HepG2 (cell line): ENCODE measurements around the gene PRPSAP2. TPM values are rescaled to one million over a fixed set of nuclear protein-coding genes. Genes with fewer than 3 reads are reported as not detected.

Experiments used
- ATAC-seq: fragments of 200-7000 bp; cut with Tn5 transposase; 3 replicates; pipeline ENCODE4 v1.9.1; 2020; ENCODE audit warnings: mild to moderate bottlenecking, moderate library complexity
- BruUV-seq: library from RNA; stranded (reverse); fragments of 400-500 nt; replicated peaks from 2 replicates; lab custom pipeline; 2021; lab: Mats Ljungman, UMichigan
- CTCF ChIA-PET: fragments of 300-600 bp; formaldehyde crosslinking; extraction: SDS; loops from one replicate; lab custom pipeline; 2021; ENCODE audit warnings: low total read pairs, inconsistent platforms, low intra/inter-chr PET ratio; lab: Yijun Ruan, JAX
- POLR2A ChIA-PET: fragments of 350-600 bp; sonication (Branson Sonifier 250); formaldehyde crosslinking; loops from one replicate; lab custom pipeline; 2020; ENCODE audit warnings: antibody characterized with exemption, inconsistent platforms; lab: Yijun Ruan, JAX
- DNase-seq: peaks from one replicate; pipeline ENCODE4 v3.0.0-alpha.2; 2015; ENCODE audit warnings: low spot score
- FAIRE-seq: peaks from 3 replicates; lab custom pipeline; 2011; peaks lifted over from hg19 to GRCh38; lab: Jason Lieb, UNC
- H2AFZ ChIP-seq: one replicate; pipeline ENCODE4 v1.6.1; 2011; ENCODE audit warnings: low read length, inconsistent platforms
- H3K27ac ChIP-seq: fragments of 300-600 bp; 3 replicates; pipeline ENCODE4 v1.8.0; 2011; ENCODE audit warnings: mixed run types, mild to moderate bottlenecking, mixed read lengths, low read length, inconsistent platforms; ENCODE audit not compliant: insufficient read depth; ENCODE audit errors: extremely low read length
- H3K27me3 ChIP-seq, 2 experiments: fragments of 200-600 bp in 1 of 2; 2 replicates in 1 of 2; 3 replicates in 1 of 2; pipeline versions ENCODE4 v1.6.0 to v1.8.0; 2011; ENCODE audit warnings: low read length in 2 of 2, mild to moderate bottlenecking in 2 of 2, moderate library complexity in 2 of 2, inconsistent platforms in 1 of 2; ENCODE audit not compliant: insufficient read depth in 2 of 2, control insufficient read depth in 1 of 2
- H3K36me3 ChIP-seq, 2 experiments: fragments of 200-600 bp in 1 of 2; replicated peaks in 1 of 2; 2 replicates in 1 of 2; 3 replicates in 1 of 2; pipeline versions ENCODE4 v1.5.1 to v1.8.0; 2011; ENCODE audit warnings: low read length in 2 of 2, inconsistent platforms in 1 of 2; ENCODE audit not compliant: insufficient read depth in 2 of 2, control insufficient read depth in 1 of 2
- H3K4me1 ChIP-seq: 2 replicates; pipeline ENCODE4 v1.5.1; 2012; ENCODE audit warnings: low read length, inconsistent platforms; ENCODE audit not compliant: insufficient read depth
- H3K4me2 ChIP-seq: 2 replicates; pipeline ENCODE4 v1.6.0; 2011; ENCODE audit warnings: low read depth, low read length, inconsistent platforms
- H3K4me3 ChIP-seq, 3 experiments: fragments of 200-600 bp in 1 of 3; sonication (generic), shearing (Covaris generic) in 1 of 3; replicated peaks in 1 of 3; 2 replicates each; pipeline ENCODE4 v1.5.1; 2011 to 2016; ENCODE audit warnings: low read length in 3 of 3, inconsistent platforms in 2 of 3, low read depth in 2 of 3, mild to moderate bottlenecking in 2 of 3, control low read depth in 1 of 3, mixed read lengths in 1 of 3; ENCODE audit not compliant: insufficient read depth in 1 of 3
- H3K79me2 ChIP-seq: one replicate; pipeline ENCODE4 v1.6.1; 2011; ENCODE audit warnings: low read length, inconsistent platforms; ENCODE audit not compliant: insufficient read depth
- H3K9ac ChIP-seq: 2 replicates; pipeline ENCODE4 v1.6.0; 2011; ENCODE audit warnings: mild to moderate bottlenecking, low read depth, low read length, inconsistent platforms; ENCODE audit not compliant: insufficient read depth
- H3K9me3 ChIP-seq: 2 replicates; pipeline ENCODE4 v1.5.1; 2012; ENCODE audit warnings: mild to moderate bottlenecking, low read length
- H4K20me1 ChIP-seq: 2 replicates; pipeline ENCODE4 v1.6.0; 2011; ENCODE audit warnings: inconsistent platforms, mild to moderate bottlenecking, low read length, moderate library complexity; ENCODE audit not compliant: insufficient read depth
- CEBPB ChIP-seq: IDR thresholded peaks from 2 replicates; pipeline ENCODE4 v1.6.1; 2011; ENCODE audit warnings: low read depth, low read length, improper control_type of control experiment, borderline replicate concordance
- E2F2 ChIP-seq: sonication (generic); formaldehyde crosslinking; IDR thresholded peaks from 2 replicates; pipeline ENCODE4 v1.4.0; 2020; ENCODE audit warnings: missing genetic modification reagents, borderline replicate concordance
- GABPA ChIP-seq, 2 experiments: IDR thresholded peaks; 2 replicates each; pipeline ENCODE4 v1.6.1; 2011 to 2016; ENCODE audit warnings: low read depth in 2 of 2, low read length in 1 of 2, missing biosample characterization in 1 of 2, missing genetic modification characterization in 1 of 2
- GPBP1L1 ChIP-seq: sonication (generic); formaldehyde crosslinking; IDR thresholded peaks from 2 replicates; pipeline ENCODE4 v1.5.0; 2020; ENCODE audit warnings: mild to moderate bottlenecking, missing genetic modification reagents
- TRAFD1 ChIP-seq: sonication (generic); formaldehyde crosslinking; IDR thresholded peaks from 2 replicates; pipeline ENCODE4 v1.5.1; 2020; ENCODE audit warnings: missing genetic modification reagents, mild to moderate bottlenecking, borderline replicate concordance
- ZBTB39 ChIP-seq: sonication (generic); formaldehyde crosslinking; IDR thresholded peaks from 2 replicates; pipeline ENCODE4 v1.5.0; 2020; ENCODE audit warnings: missing genetic modification reagents
- ZNF543 ChIP-seq: sonication (generic); formaldehyde crosslinking; IDR thresholded peaks from 2 replicates; pipeline ENCODE4 v1.4.0; 2020; ENCODE audit warnings: mild to moderate bottlenecking, missing genetic modification reagents
- ZNF567 ChIP-seq: sonication (generic); formaldehyde crosslinking; IDR thresholded peaks from 2 replicates; pipeline ENCODE4 v1.8.1; 2023; ENCODE audit warnings: mild to moderate bottlenecking, missing genetic modification reagents, borderline replicate concordance
- ZNF720 ChIP-seq: sonication (generic); formaldehyde crosslinking; IDR thresholded peaks from 2 replicates; pipeline ENCODE4 v1.4.0; 2020; ENCODE audit warnings: missing genetic modification reagents
- ZNF75D ChIP-seq: sonication (generic); formaldehyde crosslinking; IDR thresholded peaks from 2 replicates; pipeline ENCODE4 v1.8.1; 2023; ENCODE audit warnings: missing genetic modification reagents, mild to moderate bottlenecking, borderline replicate concordance
- WGBS: methylation state at CpG from one replicate; pipeline ENCODE4 v1.1.6; 2017; ENCODE audit warnings: low lambda C conversion rate; 5-methylcytosine and 5-hydroxymethylcytosine counted together
- in situ Hi-C: cut with HindIII; loops from 2 replicates; pipeline ENCODE4 v1.10.0; 2017; ENCODE audit warnings: low pct_unique_long_range_greater_than_20kb; ENCODE audit not compliant: extremely low pct_ligation_motif_present
- intact Hi-C: fragments of 100-400 bp; cut with micrococcal nuclease; formaldehyde crosslinking; loops from one replicate; pipeline ENCODE4 v1.10.0; 2022; ENCODE audit not compliant: unreplicated experiment
- polyA plus RNA-seq, 8 experiments: library from polyadenylated mRNA; depleted of rRNA in 3 of 8; stranded (reverse) in 7 of 8; unstranded in 1 of 8; fragments of >200 nt; fragmentation: Illumina TruSeq in 4 of 8; extraction: Trizol in 4 of 8; gene quantifications; 2 replicates each; pipeline versions ENCODE4 v1.2.1 to v1.2.3, GENCODE V29; 2011 to 2016; ENCODE audit warnings: low read depth in 4 of 8, missing spikeins in 1 of 8, mixed read lengths in 1 of 8; ENCODE audit not compliant: insufficient read depth in 1 of 8
- total RNA-seq, 5 experiments: library from RNA; depleted of rRNA; stranded (reverse); fragments of >200 nt; fragmentation: Illumina TruSeq; extraction: Trizol; gene quantifications; 2 replicates each; pipeline ENCODE4 v1.2.3, GENCODE V29; 2016; ENCODE audit warnings: low read depth in 1 of 5

The PRPSAP2 gene
- total and polyA plus RNA-seq, 2 of the 13 experiments (the other 11 are each of a cell fraction or from before 2014, with no cell fraction given) = 34.0 to 58.9 TPM

GRCh38 chr17:18944646-18945045 is 86.7 kb downstream of the PRPSAP2 start (continued):
- TF ChIP-seq TRAFD1 (CRISPR knock-in tag) (no peak), ZBTB39 (CRISPR knock-in tag) (no peak), ZNF720 (CRISPR knock-in tag) (no peak)
- TF ChIP-seq, all 625 proteins: peak for 0

- CTCF ChIA-PET = no interaction called here
- no peak for DNase-seq
- H3K4me2 ChIP-seq = no peak overlapping the region
- in situ Hi-C loops (no loop called here), intact Hi-C loops (no loop called here)
- peaks cover 0 to 42% of the 10 kb centered on the region in 2 experiments; a peak in 2 of 5 replicates for H3K27me3 ChIP-seq
- TF ChIP-seq GABPA (IDR thresholded peaks at IDR 0.05; ENCODE audit: low read depth, low read length) (no peak), GABPA (CRISPR knock-in tag; IDR thresholded peaks at IDR 0.05; ENCODE audit: low read depth) (no peak), ZNF543 (CRISPR knock-in tag) (no peak), E2F2 (CRISPR knock-in tag) (no peak), ZNF567 (CRISPR knock-in tag) (no peak), GPBP1L1 (no peak), TRAFD1 (CRISPR knock-in tag) (no peak), ZNF75D (CRISPR knock-in tag) (no peak), CEBPB (no peak)
- H4K20me1 ChIP-seq = no peaks in the 10 kb centered on the region
- H3K4me1 ChIP-seq = peaks cover 14% of the 10 kb centered on the region
- POLR2A ChIA-PET = no interaction called here
- no peak overlapping the region for H3K27ac ChIP-seq
- no peak overlapping the region for H3K4me3 ChIP-seq
- no peaks in the 10 kb centered on the region for H3K36me3 ChIP-seq
- no peak for ATAC-seq
- no peaks in the 10 kb centered on the region for H3K9me3 ChIP-seq
- no peak overlapping the region for H2AFZ ChIP-seq
- H3K9ac ChIP-seq = no peak overlapping the region
- no peak for FAIRE-seq
- no peaks in the 10 kb centered on the region for H3K79me2 ChIP-seq
- BruUV-seq = no TSS peak
- WGBS = 0% methylated on average over 2 of the region's 2 CpGs
These were observed 88.6 kb downstream of the PRPSAP2 start for GRCh38 chr17:18946536-18946935.
